K562 (cell line): ENCODE data around the gene BAD. TPM values are rescaled to one million over a fixed set of nuclear protein-coding genes. Genes with fewer than 3 reads are reported as not detected.

Source experiments
- CHD1 ChIP-seq: fragments of 200-600 bp; sonication (generic); IDR thresholded peaks from one replicate; pipeline ENCODE4 v1.6.1; 2012; ENCODE audit warnings: mild to moderate bottlenecking, moderate library complexity, low read length, inconsistent platforms
- CXXC5 ChIP-seq: fragments of 250-450 bp; sonication (Bioruptor Pico); IDR thresholded peaks from 2 replicates; pipeline ENCODE4 v1.8.0; 2022; ENCODE audit warnings: inconsistent platforms, mild to moderate bottlenecking, moderate library complexity
- E2F3 ChIP-seq: fragments of 250-450 bp; sonication (Bioruptor Pico); IDR thresholded peaks from 2 replicates; pipeline ENCODE4 v1.4.0; 2020; ENCODE audit warnings: mild to moderate bottlenecking
- EP300 ChIP-seq: IDR thresholded peaks from 2 replicates; pipeline ENCODE4 v1.6.1; 2012; ENCODE audit warnings: low read length, improper control_type of control experiment
- FUS ChIP-seq: fragments of 200-400 bp; formaldehyde crosslinking; optimal IDR thresholded peaks from 2 replicates; pipeline ENCODE3; 2017; ENCODE audit warnings: low read depth, low read length
- MAZ ChIP-seq, 2 experiments: fragments of 450-650 bp in 1 of 2; sonication (generic) in 1 of 2; formaldehyde crosslinking; IDR thresholded peaks in 1 of 2; conservative IDR thresholded peaks in 1 of 2; 2 replicates each; pipeline versions ENCODE4 v1.4.0 to v1.5.0; 2020; ENCODE audit warnings: mild to moderate bottlenecking in 1 of 2, missing genetic modification reagents in 1 of 2
- NONO ChIP-seq, 2 experiments: fragments of 200-400 bp in 1 of 2; fragments of 450-650 bp in 1 of 2; formaldehyde crosslinking in 1 of 2; IDR thresholded peaks; 2 replicates each; pipeline ENCODE4 v1.6.1; 2017; ENCODE audit warnings: low read depth in 2 of 2, mild to moderate bottlenecking in 2 of 2, moderate library complexity in 2 of 2, low read length in 1 of 2
- SRF ChIP-seq, 2 experiments: fragments of 250-450, 450-650 bp in 1 of 2; sonication (Bioruptor Pico) in 1 of 2; sonication (generic) in 1 of 2; formaldehyde crosslinking; IDR thresholded peaks; 2 replicates each; pipeline versions ENCODE4 v1.5.0 to v1.5.1; 2020 to 2022; ENCODE audit warnings: mild to moderate bottlenecking in 1 of 2, missing genetic modification reagents in 1 of 2
- TRIM24 ChIP-seq, 2 experiments: fragments of 450-650 bp; IDR thresholded peaks; 2 replicates each; pipeline ENCODE4 v1.6.1; 2016
- ZBTB8A ChIP-seq: fragments of 450-650 bp; IDR thresholded peaks from 2 replicates; pipeline ENCODE4 v1.6.1; 2018; ENCODE audit warnings: mild to moderate bottlenecking, moderate library complexity; ENCODE audit not compliant: partially characterized antibody
- ZNF561 ChIP-seq: fragments of 450-650 bp; formaldehyde crosslinking; conservative IDR thresholded peaks from 2 replicates; pipeline ENCODE4 v1.4.0; 2020; ENCODE audit warnings: mild to moderate bottlenecking, moderate library complexity
- ZNF583 ChIP-seq: fragments of 250-450 bp; sonication (Bioruptor Pico); IDR thresholded peaks from 2 replicates; pipeline ENCODE4 v1.4.0; 2020
- polyA plus RNA-seq, 8 experiments: library from polyadenylated mRNA; depleted of rRNA in 4 of 8; stranded (reverse) in 5 of 8; unstranded in 3 of 8; fragments of >200 nt; fragmentation: Nextera tagmentation in 2 of 8; fragmentation: Illumina TruSeq in 1 of 8; extraction: Ambion mirVana in 2 of 8; extraction: Trizol in 1 of 8; gene quantifications; 2 replicates each; pipeline versions ENCODE4 v1.2.1 to v1.2.3, GENCODE V29; 2011 to 2014; ENCODE audit warnings: inconsistent platforms in 1 of 8, missing spikeins in 1 of 8
- total RNA-seq, 7 experiments: library from RNA; depleted of rRNA in 6 of 7; stranded (reverse); fragments of >200 nt in 6 of 7; fragmentation: Illumina TruSeq in 2 of 7; extraction: Trizol in 2 of 7; gene quantifications; 2 replicates each; pipeline versions ENCODE4 v1.2.1 to v1.2.3, GENCODE V29; 2011 to 2021; ENCODE audit warnings: low replicate concordance in 1 of 7
- TF ChIP-seq, protein P1 (sequence below): fragments of 450-650 bp; IDR thresholded peaks from 2 replicates; pipeline ENCODE4 v1.6.1; 2017; ENCODE audit warnings: antibody characterized with exemption
- TF ChIP-seq, protein P2 (sequence below): sonication (generic); formaldehyde crosslinking; IDR thresholded peaks from 2 replicates; pipeline ENCODE4 v1.8.0; 2022; ENCODE audit warnings: mild to moderate bottlenecking, missing genetic modification reagents
- TF ChIP-seq, protein P3 (sequence below): fragments of 250-450 bp; sonication (Bioruptor Pico); IDR thresholded peaks from 2 replicates; pipeline ENCODE4 v1.4.0; 2020
- TF ChIP-seq, protein P4 (sequence below): sonication (generic); formaldehyde crosslinking; IDR thresholded peaks from 2 replicates; pipeline ENCODE4 v1.8.1; 2023; ENCODE audit warnings: mild to moderate bottlenecking, missing genetic modification reagents
- TF ChIP-seq, protein P5 (sequence below): fragments of 450-650 bp; IDR thresholded peaks from 2 replicates; pipeline ENCODE4 v1.6.1; 2014; ENCODE audit warnings: low read depth, mild to moderate bottlenecking, moderate library complexity, borderline replicate concordance

The BAD gene
- total and polyA plus RNA-seq, 9 of the 15 experiments (the other 6 are each of a cell fraction or from before 2014, with no cell fraction given): 0.61 to 45.6 (median 11.8) TPM

DNA sequence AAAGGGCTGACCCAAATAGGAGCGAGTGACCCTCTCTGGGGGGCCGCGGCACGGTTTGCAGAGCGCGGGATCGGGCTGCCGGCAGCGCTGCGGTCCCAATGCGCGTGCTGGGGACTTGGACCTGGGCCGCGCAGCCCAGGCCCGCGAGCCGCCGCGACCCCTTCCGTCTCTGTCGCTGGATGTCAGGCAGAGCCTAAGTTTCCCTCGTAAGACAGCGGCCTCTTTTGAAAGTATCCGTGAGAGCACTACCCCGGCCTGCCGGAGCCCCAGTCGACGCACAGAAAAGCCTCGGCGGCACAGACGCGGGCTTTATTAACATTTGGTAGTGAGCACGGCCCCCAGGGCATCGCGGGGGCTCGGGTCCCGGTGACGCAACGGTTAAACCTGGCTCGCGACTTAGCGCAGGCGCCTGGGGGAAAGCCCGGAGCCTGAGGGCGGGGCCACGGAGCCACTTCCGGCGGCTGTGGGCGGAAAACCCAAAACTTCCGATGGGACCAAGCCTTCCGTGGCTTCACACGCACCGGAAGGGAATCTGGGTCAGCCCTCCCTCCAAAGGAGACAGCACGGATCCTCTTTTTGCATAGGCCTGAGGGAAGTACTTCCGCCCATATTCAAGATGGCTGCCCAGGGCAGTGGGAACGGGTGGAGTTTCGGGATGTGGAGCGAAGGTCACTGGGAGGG lies 14.8 kb downstream of the BAD start (continued):
- TF ChIP-seq, protein P1, sequence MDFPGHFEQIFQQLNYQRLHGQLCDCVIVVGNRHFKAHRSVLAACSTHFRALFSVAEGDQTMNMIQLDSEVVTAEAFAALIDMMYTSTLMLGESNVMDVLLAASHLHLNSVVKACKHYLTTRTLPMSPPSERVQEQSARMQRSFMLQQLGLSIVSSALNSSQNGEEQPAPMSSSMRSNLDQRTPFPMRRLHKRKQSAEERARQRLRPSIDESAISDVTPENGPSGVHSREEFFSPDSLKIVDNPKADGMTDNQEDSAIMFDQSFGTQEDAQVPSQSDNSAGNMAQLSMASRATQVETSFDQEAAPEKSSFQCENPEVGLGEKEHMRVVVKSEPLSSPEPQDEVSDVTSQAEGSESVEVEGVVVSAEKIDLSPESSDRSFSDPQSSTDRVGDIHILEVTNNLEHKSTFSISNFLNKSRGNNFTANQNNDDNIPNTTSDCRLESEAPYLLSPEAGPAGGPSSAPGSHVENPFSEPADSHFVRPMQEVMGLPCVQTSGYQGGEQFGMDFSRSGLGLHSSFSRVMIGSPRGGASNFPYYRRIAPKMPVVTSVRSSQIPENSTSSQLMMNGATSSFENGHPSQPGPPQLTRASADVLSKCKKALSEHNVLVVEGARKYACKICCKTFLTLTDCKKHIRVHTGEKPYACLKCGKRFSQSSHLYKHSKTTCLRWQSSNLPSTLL: no peak
- TF ChIP-seq, protein P2, sequence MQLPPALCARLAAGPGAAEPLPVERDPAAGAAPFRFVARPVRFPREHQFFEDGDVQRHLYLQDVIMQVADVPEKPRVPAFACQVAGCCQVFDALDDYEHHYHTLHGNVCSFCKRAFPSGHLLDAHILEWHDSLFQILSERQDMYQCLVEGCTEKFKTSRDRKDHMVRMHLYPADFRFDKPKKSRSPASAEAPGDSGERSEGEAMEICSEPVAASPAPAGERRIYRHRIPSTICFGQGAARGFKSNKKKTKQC (CRISPR knock-in tag): peak; percentile 66; the same call in 1 of the 2 replicates
- TF ChIP-seq, protein P3, sequence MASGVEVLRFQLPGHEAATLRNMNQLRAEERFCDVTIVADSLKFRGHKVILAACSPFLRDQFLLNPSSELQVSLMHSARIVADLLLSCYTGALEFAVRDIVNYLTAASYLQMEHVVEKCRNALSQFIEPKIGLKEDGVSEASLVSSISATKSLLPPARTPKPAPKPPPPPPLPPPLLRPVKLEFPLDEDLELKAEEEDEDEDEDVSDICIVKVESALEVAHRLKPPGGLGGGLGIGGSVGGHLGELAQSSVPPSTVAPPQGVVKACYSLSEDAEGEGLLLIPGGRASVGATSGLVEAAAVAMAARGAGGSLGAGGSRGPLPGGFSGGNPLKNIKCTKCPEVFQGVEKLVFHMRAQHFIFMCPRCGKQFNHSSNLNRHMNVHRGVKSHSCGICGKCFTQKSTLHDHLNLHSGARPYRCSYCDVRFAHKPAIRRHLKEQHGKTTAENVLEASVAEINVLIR (CRISPR knock-in tag): peak; percentile 47; the same call in 1 of the 2 replicates
- TF ChIP-seq ZNF583 (CRISPR knock-in tag): peak; percentile 44; the same call in 1 of the 2 replicates
- no peak for TF ChIP-seq ZBTB8A
- peak; percentile 32 for TF ChIP-seq FUS
- peak; percentile 80 to 86 for TF ChIP-seq MAZ (CRISPR knock-in tag; conservative IDR thresholded peaks at IDR 0.05 in 1 of 2, IDR thresholded peaks at IDR 0.05 in 1 of 2)
- TF ChIP-seq NONO (IDR thresholded peaks at IDR 0.05; ENCODE audit: low read depth in 2 of 2, low read length in 1 of 2): 0 out of 4 replicates have a peak, but pooled peaks of 1 of the 2 experiments have one; percentile 57
- peak; percentile 26; the same call in 1 of the 2 replicates for TF ChIP-seq EP300
- TF ChIP-seq, protein P4, sequence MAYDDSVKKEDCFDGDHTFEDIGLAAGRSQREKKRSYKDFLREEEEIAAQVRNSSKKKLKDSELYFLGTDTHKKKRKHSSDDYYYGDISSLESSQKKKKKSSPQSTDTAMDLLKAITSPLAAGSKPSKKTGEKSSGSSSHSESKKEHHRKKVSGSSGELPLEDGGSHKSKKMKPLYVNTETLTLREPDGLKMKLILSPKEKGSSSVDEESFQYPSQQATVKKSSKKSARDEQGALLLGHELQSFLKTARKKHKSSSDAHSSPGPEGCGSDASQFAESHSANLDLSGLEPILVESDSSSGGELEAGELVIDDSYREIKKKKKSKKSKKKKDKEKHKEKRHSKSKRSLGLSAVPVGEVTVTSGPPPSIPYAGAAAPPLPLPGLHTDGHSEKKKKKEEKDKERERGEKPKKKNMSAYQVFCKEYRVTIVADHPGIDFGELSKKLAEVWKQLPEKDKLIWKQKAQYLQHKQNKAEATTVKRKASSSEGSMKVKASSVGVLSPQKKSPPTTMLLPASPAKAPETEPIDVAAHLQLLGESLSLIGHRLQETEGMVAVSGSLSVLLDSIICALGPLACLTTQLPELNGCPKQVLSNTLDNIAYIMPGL: no peak
- TF ChIP-seq E2F3 (CRISPR knock-in tag): peak; percentile 73; the same call in 1 of the 2 replicates
- TF ChIP-seq, protein P5, sequence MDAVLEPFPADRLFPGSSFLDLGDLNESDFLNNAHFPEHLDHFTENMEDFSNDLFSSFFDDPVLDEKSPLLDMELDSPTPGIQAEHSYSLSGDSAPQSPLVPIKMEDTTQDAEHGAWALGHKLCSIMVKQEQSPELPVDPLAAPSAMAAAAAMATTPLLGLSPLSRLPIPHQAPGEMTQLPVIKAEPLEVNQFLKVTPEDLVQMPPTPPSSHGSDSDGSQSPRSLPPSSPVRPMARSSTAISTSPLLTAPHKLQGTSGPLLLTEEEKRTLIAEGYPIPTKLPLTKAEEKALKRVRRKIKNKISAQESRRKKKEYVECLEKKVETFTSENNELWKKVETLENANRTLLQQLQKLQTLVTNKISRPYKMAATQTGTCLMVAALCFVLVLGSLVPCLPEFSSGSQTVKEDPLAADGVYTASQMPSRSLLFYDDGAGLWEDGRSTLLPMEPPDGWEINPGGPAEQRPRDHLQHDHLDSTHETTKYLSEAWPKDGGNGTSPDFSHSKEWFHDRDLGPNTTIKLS: no peak
- peak in 1 of 2 experiments; percentile 76; a peak in 1 of 4 replicates for TF ChIP-seq TRIM24 (IDR thresholded peaks at IDR 0.05)
- no peak for TF ChIP-seq CHD1
- peak in 1 of 2 experiments; percentile 62; a peak in 1 of 4 replicates for TF ChIP-seq SRF (CRISPR knock-in tag; IDR thresholded peaks at IDR 0.05)
- peak; percentile 98 for TF ChIP-seq CXXC5 (CRISPR knock-in tag)
- TF ChIP-seq ZNF561 (CRISPR knock-in tag): peak; percentile 76; the same call in 1 of the 2 replicates
